Body of pancreas (tissue), 4 donors: ENCODE measurements around the gene CASP8AP2. TPM values are rescaled to one million over a fixed set of nuclear protein-coding genes. Genes with fewer than 3 reads are reported as not detected.

Experiments used
- ATAC-seq: fragments of 150-250 bp; one replicate; pipeline ENCODE4 v1.9.1; 2016
- DNase-seq, 4 donors: peaks; one replicate each; pipeline ENCODE4 v3.0.0-alpha.2; 2019
- H3K27ac ChIP-seq, 4 donors: fragments of 200-600 bp; sonication (generic); 1 replicate in 3 of 4; 2 replicates in 1 of 4; pipeline versions ENCODE4 v1.5.1 to v1.6.1; 2016 to 2019; ENCODE audit warnings: mild to moderate bottlenecking in 1 of 4, mixed read lengths in 1 of 4, moderate library complexity in 1 of 4
- H3K27me3 ChIP-seq, 2 donors: fragments of 200-600 bp; sonication (generic); one replicate each; pipeline ENCODE4 v1.6.0; 2016; ENCODE audit warnings: mild to moderate bottlenecking in 1 of 2
- H3K36me3 ChIP-seq, 2 donors: fragments of 200-600 bp; sonication (generic); replicated peaks in 1 of 2; 2 replicates each; pipeline ENCODE4 v1.5.1; 2016; ENCODE audit warnings: low read depth in 2 of 2; ENCODE audit not compliant: insufficient read depth in 1 of 2
- H3K4me1 ChIP-seq: fragments of 200-600 bp; sonication (generic); one replicate; pipeline ENCODE4 v1.6.0; 2016
- H3K4me3 ChIP-seq, 2 donors: fragments of 200-600 bp; sonication (generic); 1 replicate in 1 of 2; 2 replicates in 1 of 2; pipeline ENCODE4 v1.5.1; 2016 to 2019
- H3K9me3 ChIP-seq, 3 donors: fragments of 200-600 bp; sonication (generic); 1 replicate in 2 of 3; 2 replicates in 1 of 3; pipeline ENCODE4 v1.5.1; 2016
- CTCF ChIP-seq, 7 experiments: fragments of 450-650 bp in 4 of 7; fragments of 200-600 bp in 3 of 7; sonication (generic) in 3 of 7; IDR thresholded peaks; one replicate each; pipeline ENCODE4 v1.5.1; 2016 to 2019; ENCODE audit warnings: antibody characterized with exemption in 7 of 7
- POLR2A ChIP-seq, 3 donors: fragments of 450-650 bp; IDR thresholded peaks; one replicate each; pipeline ENCODE4 v1.6.1; 2016; ENCODE audit warnings: antibody characterized with exemption in 3 of 3, mild to moderate bottlenecking in 2 of 3
- WGBS, 2 donors: methylation state at CpG; one replicate each; pipeline ENCODE4 v1.1.5; 2017; 5-methylcytosine and 5-hydroxymethylcytosine counted together
- intact Hi-C: fragments of 100-400 bp; cut with DNase I; formaldehyde crosslinking; loops from one replicate; pipeline ENCODE4 v1.15.1; 2023
- small RNA-seq: library from RNA; depleted of rRNA; stranded (forward); fragments of <200 nt; gene quantifications from one replicate; pipeline ENCODE3, GENCODE V24; 2016
- total RNA-seq, 2 donors: library from RNA; depleted of rRNA; stranded (reverse); fragments of >200 nt; gene quantifications; one replicate each; pipeline ENCODE4 v1.1.0, GENCODE V29; 2016

Gene CASP8AP2
- total RNA-seq, 2 donors from 2014 or later, result 9.9 to 10.1 TPM

DNA sequence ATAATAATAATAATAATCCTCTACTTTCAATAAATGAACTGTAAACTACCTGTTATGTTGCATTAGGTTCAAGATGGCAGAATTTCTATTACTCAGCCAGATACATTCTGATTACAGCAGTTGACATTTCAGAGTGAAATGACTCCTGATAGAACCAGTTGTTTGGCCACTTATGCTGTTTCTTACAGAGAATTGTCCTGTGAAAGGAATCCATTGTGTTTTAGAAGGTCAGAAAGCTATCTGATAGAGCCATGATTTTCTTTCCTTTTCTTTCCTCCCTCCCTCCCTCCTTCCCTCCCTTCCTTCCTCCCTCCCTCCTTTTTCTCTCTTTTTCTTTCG, 81.2 kb downstream of the CASP8AP2 start:
- DNase-seq, result no peak
- 64 to 74% methylated on average over 1 of the region's 1 CpG for WGBS, 2 donors
- intact Hi-C loops, result no loop called here

GRCh38 chr6:89916136-89916920, 86.6 kb downstream of the CASP8AP2 start:
- no peak for TF ChIP-seq POLR2A (IDR thresholded peaks at IDR 0.05)
- no peak for TF ChIP-seq CTCF (IDR thresholded peaks at IDR 0.05)
- WGBS, 2 donors, result 77 to 94% methylated on average over 3 of the region's 3 CpGs
- H3K27ac ChIP-seq, result no peak overlapping the region
- no peak for DNase-seq
- H3K4me3 ChIP-seq, result no peak overlapping the region
- intact Hi-C loops, result no loop called here
- ATAC-seq, result no peak
- no peaks in the 10 kb centered on the region for H3K4me1 ChIP-seq
- no peaks in the 10 kb centered on the region for H3K36me3 ChIP-seq
- peaks cover 0 to 4% (median 0%) of the 10 kb centered on the region in 3 donors for H3K9me3 ChIP-seq
- no peaks in the 10 kb centered on the region for H3K27me3 ChIP-seq

More for the DNA sequence above, 81.2 kb downstream of the CASP8AP2 start:
- no peak overlapping the region for H3K4me3 ChIP-seq
- no peak for ATAC-seq
- H3K4me1 ChIP-seq, result no peaks in the 10 kb centered on the region
- H3K27ac ChIP-seq, result no peak overlapping the region
- peaks cover 0 to under 1% (median 0%) of the 10 kb centered on the region in 3 donors for H3K9me3 ChIP-seq
- TF ChIP-seq POLR2A (IDR thresholded peaks at IDR 0.05) (no peak), CTCF (IDR thresholded peaks at IDR 0.05) (no peak)
- H3K36me3 ChIP-seq, result no peaks in the 10 kb centered on the region
- no peaks in the 10 kb centered on the region for H3K27me3 ChIP-seq

GRCh38 chr6:89917216-89917615, 87.5 kb downstream of the CASP8AP2 start:
- no peak for ATAC-seq
- Histone ChIP-seq H3K27ac (no peak overlapping the region), H3K9me3 (peaks cover 0 to 4% (median 0%) of the 10 kb centered on the region in 3 donors), H3K4me1 (no peaks in the 10 kb centered on the region), H3K4me3 (no peak overlapping the region), H3K36me3 (no peaks in the 10 kb centered on the region), H3K27me3 (no peaks in the 10 kb centered on the region)
- WGBS, 2 donors, result 87 to 91% methylated on average over 4 of the region's 4 CpGs
- no peak for DNase-seq
- TF ChIP-seq CTCF (IDR thresholded peaks at IDR 0.05) (no peak), POLR2A (IDR thresholded peaks at IDR 0.05) (no peak)
- intact Hi-C loops, result no loop called here

- WGBS, 2 donors, result 40 to 67% methylated on average over 1 to 3 of the region's 3 CpGs
- DNase-seq (no peak), ATAC-seq (no peak)
- TF ChIP-seq POLR2A (IDR thresholded peaks at IDR 0.05) (no peak), CTCF (IDR thresholded peaks at IDR 0.05) (no peak)
- H3K27ac ChIP-seq, result no peak overlapping the region
- no peaks in the 10 kb centered on the region for H3K4me1 ChIP-seq
- H3K9me3 ChIP-seq, result peaks cover 0 to 4% (median 0%) of the 10 kb centered on the region in 3 donors
- H3K36me3 ChIP-seq, result no peaks in the 10 kb centered on the region
- H3K27me3 ChIP-seq, result no peaks in the 10 kb centered on the region
- H3K4me3 ChIP-seq, result no peak overlapping the region
- intact Hi-C loops, result no loop called here
These were observed 88.2 kb downstream of the CASP8AP2 start for GRCh38 chr6:89917801-89918366.

Small RNA genes within 50 kb of the gene (small RNA-seq; reads per million reads assigned to genes)
- gene DNAJC19P6, result not detected
- not detected for gene RF00019

Other genes starting within 250 kb of the CASP8AP2 start
- gene LYRM2, start 191.1 kb upstream of the CASP8AP2 start, total RNA-seq, result 10 to 100 TPM in 1 of 2 donors, 1 to 10 TPM in 1; 8.0 to 13.8 TPM
- 10 to 100 TPM; 17.9 to 26.7 TPM for gene MDN1, start 10.1 kb upstream of the CASP8AP2 start, total RNA-seq
- not detected for gene GJA10, start 64.6 kb downstream of the CASP8AP2 start, total RNA-seq